ENCODE results near the gene C15orf61.

The C15orf61 gene

DNA sequence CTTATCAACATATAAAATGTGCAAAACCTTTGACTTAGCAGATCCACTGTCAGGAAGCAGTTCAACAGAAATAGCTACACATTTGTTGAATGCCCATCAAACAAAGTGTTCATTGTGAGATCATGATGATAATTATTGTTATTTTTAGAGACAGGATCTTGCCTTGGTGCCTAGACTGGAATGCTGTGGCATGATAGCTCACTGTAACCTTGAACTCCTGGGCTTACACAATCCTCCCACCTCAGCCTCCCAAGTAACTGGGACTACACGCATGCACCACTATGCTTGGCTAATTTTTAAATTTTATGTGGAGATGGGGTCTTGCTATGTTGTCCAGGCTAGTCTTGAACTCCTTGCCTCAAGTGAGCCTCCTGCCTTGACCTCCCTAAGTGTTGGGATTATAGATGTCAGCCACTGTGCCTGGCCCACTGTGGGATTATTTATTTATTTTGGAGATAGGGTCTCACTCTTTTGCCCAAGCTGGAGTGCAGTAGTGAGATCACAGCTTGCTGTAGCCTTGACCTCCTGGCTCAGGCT is 30.3 kb downstream of the C15orf61 start:
- DNase-seq, result no peak

DNA sequence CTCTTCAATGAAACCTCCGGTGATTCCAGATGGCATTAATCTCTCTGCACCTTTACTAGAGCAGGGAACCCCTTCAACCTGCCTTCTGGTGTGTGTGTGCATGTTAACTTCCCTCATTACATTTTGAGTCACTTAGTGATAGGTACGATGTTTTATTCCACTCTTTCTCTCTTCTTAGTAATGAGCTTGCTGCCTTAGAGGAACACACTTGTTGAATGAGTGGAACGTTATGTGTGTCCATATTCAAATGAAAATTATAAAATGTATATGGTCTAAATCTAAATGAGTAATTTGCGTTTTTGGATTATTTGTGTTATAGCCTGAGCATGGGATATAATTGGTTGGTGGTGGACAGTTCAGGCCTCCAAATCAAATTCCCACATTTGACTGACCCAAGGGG is 33.6 kb downstream of the C15orf61 start:
- no peak for DNase-seq

DNA sequence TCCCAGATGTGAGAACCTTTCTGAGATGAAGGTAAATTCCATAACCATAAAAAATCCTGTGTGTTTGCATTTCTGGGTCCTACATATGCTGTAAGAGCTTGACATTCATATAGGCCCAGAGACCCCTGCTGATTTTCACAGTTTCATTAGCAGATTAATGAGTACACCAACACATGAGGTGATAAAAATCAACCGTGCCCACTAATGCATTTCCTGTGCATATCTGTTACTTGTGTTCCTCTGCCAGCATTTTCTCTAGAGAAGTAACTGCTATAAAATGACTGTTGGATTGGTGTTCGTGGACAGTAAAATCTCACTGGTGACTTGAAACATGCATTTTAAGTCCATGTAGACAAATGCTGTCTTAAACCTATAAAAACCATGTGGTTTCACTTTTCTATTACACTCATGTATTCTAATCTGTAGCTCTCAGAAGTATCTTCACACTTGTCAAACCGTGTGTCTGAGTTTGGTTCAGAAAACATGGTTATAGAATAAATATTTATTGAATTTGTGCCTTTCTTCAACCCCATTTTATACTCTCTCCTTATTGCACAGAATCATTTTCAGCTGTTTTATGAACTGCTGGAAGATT is 36.1 kb downstream of the C15orf61 start:
- DNase-seq, result no peak

DNA sequence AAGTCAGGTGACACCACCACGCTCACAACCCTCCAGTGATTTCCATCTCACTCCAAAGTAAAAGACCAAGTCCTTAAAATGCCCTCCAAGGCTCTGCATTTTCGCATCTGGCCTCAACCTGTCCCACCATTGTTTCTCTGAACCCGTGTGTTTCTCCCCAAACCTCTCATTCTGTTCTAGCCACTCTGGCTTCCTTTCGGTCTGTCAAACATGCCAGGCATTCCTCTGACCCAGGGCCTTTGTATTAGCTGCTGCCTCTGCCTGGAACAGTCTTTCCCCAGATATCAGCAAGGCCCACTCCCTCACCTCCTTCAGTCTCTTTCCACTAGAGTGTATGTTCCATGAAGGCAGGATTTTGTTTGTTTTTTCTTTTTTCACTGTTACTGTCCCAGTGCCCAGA is 37.6 kb downstream of the C15orf61 start:
- DNase-seq, result no peak

DNA sequence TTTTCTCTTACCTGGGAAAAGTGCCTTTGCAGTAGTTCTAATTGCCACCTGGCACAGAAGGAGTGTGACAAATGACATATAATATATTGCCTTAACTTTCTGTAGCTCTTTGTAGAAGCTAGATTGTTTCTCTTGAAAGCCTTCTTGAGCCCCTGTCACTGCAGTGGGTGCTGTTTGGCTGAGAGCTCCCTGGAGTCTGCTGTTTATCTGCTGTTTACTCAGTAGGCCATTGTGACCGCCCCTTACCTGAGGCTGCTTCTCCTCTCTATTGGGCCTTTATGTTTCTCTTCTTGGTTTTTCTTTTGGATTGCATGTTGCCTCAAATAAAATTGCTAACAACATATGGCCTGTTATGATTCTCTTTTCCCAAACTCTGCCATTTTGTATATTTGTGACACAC is 38.2 kb downstream of the C15orf61 start:
- DNase-seq, result no peak

DNA sequence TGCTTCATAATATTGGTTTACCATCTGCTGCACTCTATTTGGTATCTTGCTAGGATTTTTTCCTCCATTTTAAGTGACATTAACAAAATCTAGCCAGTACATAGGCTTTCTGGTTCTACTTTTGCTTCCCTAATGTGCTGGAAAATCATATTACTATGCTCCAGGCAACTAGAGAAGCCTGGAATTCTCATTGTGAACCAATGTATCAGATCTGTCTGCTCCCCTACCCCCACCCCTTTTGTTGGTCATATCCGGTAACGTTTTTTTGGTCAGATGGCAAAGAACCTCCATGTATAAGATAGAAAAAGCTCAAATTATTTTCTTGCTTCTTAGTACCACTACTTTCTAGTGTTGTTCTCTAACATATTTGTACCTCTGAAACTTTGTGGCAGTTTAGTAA is 38.6 kb downstream of the C15orf61 start:
- DNase-seq, result no peak

DNA sequence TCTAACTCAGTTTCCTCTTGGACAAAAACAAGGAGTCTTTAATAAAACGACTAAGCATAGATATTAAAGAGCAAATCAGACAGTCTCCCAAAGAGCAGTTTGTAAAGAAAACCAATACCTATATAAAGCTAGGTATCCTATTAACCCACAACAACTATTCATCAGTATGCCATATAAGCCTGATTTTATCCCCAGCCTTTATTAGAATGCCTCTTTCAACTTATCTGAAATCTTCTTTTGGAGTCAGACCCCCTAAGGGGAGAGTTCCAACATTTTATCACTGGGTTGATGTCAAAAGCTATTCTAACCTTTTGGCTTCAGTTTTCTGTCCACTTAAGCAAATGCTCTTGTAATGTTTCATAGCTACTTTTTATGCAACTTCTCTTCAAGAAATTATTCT is 39.4 kb downstream of the C15orf61 start:
- DNase-seq, result no peak

DNA sequence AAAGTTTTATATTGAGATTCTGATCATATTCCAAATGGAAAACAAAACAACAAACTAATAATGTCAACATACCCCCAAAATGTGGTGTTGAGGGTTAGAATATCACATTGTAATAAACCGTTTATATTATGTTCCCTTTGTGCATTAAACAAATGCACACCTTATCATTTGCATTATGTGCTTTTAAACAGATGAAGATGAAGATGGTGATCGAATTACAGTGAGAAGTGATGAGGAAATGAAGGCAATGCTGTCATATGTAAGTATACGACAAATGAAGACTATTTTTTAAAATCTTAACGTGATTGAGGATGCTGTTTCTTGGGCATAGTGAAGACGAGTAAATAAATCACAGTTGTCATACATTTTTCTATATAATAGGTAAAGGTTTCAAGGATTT is 42.2 kb downstream of the C15orf61 start:
- DNase-seq, result no peak

DNA sequence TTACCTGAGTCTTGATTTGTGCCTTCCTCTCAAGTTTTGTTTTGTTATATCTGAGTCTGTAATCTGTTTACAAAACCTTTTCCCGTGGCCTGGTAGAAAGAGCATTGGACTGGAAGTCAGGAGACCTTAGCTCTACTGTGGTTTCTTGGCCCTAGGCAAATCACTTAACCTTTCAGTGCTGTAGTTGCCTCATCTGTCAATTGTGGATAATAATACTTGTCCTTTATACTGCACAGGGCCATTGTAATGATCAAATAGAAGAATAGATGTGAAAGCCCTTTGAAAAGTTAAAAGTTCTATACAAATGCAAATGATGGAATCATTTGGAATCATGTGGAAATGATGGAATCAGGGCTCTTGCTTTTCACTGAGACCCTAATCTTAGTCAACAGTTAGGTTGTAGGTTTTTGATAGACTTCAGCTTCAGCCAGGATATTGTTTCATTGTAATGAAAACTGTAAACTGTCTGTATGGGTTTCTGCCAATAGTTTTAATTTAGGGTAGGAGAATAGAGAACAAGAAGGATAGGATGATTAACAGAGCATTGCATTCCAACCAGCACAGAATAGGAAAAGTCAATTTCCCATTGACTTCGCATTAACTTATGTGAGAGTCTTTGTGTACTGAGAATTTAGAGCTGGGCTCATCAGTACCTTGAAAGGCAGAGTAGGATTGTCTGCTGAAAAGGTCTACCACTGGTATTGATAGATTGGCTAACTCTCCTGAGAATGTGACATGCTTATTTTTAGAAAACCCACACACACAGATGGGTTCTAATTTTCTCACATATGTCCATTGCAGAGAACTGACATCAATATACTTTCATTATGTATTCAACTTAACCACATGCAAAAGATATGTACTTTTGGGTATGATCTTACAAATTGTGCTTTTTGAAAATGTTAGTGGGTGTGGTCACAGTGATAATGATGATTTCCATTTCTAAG is 43.4 kb downstream of the C15orf61 start:
- DNase-seq, result no peak

DNA sequence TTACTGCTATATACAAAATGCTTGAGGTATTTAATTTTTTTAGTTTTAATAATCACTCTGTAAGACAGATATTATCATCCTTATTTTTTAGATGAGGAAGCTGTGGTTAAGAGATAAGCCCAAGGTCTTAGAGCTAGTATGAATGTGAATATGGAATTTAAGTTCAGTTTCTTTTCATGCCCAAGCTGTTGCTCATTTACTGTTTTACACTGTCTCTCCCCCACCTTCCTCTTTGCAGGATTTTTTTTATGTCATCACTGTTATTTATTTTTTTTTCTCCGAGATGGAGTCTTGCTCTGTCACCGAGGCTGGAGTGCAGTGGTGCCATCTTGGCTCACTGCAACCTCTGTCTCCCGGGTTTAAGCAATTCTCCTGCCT is 44.0 kb downstream of the C15orf61 start:
- no peak for DNase-seq

DNA sequence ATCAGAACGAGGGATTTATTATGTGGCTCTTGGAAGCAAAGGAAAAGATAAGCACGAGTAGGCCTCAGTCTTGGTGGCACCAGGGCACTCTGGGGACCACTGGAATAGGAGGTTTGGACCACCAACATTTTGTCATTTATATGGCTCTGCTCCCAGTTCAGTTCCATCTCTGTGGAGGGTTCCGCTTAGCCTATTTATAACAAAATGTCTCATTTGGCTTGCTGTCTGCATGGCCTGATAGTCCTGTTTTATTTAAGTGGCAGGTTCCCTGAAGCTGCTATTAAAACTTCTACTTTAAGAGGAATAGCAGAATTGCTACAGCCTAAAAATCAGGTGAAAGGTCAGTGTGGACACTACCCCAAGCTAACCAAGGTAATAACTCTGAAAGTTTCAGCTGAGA is 48.7 kb downstream of the C15orf61 start:
- DNase-seq, result no peak

DNA sequence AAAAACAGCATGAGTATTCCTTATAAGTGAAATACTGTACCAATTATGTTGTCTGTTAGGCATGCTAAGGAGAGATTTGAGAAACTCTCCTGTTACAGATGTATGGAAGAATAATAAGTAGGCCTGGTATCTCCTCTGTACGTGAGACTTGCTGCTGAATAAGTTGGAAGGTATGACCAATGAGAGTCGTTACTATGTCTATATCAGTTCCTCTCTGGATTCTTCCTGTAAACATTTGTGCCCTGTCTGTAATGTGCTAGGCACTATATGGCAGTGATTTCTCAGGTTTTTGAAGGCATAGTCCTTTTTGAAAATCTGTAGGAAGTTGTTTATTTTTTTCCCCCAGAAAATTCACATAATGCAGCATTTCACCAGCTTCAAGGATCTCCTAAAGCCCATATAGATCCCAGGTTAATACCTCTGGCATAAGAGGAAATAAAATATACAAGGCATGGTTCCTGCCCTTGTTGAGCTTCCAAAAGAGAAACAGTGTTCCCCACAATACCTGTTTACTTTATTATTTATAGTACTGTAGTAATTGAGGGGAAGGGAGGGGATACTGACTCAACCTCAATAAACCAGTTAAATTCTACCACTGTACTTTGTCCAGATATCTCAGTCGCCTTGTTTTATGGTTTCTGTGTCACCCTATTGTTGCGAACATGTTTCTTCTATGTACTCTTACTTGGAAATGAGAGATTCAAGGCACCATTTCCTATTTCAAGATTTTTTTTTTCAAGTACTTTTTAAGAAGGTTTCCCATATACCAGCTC is 50.1 kb downstream of the C15orf61 start:
- DNase-seq, result no peak

DNA sequence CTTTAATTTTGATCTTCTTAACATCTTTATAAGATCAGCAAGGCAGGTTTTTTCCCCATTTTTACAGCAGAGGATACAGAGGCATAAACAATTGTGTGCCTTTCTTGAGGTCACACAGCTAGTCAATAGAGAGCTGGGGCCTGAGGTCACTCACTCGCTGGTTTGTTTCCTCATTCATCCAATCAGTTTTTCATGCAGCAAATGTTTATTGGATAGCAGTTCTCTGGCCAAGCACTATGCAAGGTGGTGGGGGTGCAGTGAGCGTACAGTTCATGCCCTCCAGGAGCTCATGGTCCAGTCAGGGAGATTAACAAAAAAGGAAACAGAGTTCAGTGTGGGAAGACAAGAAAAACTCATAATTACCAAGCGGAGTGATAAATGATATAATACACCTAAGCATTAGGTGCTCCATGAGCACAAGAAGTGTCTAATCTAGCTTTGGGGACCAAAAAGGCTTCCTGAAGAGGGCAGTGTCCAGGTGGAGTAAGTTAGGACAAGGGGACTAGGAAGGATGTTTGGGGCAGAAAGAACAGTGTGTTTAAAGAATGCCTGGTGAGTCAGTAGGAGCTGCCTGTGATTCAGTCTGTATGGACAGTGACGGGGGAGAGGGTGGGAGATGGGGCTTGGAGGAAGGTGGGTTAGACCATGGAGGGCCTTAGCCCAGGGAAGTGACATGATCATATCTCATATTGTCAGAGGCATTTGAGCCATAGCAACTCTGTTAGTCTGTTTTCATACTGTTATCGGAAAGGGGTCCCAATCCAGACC is 50.9 kb downstream of the C15orf61 start:
- DNase-seq, result no peak

DNA sequence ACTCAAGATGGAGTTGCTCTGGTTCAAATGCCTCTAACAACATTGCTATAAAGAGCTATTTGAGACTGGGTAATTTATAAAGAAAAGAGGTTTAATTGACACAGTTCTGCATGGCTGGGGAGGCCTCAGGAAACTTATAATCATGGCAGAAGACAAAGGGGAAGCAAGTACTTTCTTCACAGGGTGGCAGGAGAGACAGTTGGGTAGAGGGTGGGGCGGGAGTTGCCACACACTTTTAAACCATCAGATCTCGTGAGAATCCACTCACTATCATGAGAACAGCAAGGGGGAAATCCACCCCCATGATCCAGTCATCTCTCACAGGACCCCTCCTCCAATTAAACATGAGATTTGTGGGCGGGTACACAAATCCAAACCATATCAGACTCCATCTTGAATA is 52.3 kb downstream of the C15orf61 start:
- DNase-seq, result peak; percentile 32 to 42

DNA sequence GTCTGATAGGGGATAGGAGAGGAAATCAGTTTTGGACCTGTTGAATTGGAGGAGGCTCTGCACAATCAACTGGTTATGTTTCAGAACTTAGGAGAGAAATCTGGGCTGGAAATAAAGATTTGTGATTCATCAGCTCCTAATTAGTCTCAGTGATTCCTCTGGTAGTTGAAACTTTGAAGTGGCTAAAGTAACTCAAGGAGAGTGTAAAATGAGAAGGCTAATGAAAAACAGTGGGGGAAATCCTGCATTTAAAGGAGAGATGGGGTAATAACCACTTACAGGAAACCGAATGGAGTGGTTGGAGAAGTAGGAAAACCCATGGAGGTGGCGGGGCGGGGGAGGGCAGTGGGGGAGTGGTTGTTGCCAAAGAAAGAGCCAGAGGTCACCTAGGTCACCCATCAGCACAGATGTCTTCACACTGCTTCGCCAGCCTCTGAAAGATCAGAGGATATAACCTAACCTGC is 54.1 kb downstream of the C15orf61 start:
- DNase-seq, result no peak

DNA sequence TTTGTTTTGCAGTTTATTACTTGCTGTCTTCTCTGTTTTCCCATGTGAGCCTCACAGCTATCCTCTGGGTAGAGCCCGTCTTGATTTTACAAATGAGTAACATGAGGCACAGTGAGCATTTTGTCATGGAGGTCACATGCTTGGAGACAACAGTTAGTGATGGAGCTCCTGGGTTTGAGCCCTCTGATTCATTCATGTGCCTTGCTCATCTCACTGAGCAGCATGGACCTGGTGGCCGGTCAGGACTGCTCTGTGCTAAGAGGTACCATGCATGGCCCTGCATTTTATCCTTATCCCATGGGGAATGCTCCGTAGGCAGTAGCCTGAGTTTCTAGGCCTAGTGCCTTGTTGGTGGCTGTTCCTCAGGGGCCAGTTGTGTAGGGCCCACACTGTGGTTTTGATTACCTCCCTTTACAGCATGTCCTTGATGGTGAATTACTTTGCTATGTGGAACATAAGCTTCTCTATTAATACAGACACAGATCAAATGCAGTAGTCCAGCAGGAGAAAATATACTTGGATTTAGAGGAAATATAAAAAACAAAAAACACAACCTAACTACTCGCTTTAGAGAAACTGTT is 57.2 kb downstream of the C15orf61 start:
- no peak for DNase-seq

DNA sequence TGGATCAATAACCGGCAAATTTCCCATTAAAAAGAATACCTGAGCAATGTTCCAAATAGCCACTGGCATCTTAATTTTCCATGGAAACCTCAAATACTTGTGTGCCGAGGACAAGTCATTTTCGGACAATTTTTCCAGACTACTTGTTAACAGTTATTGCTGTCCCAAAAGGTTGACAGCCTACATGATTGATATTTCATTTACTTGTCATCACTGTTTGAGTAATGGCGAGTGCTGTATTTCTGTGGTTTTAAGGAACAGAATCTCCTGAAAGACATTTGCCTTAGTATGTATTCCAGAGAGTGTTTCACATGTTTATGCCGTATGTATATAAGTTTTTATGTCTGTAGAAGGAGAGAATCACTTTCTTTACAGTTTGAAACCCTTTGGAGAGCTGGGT is 58.2 kb downstream of the C15orf61 start:
- no peak for DNase-seq
